ENCODE data around the gene C3orf33.

- TF ChIP-seq CTCF (IDR thresholded peaks at IDR 0.05) (no peak), POLR2A (IDR thresholded peaks at IDR 0.05) (no peak), POLR2AphosphoS5 (IDR thresholded peaks at IDR 0.05) (no peak), EP300 (IDR thresholded peaks at IDR 0.05; ENCODE audit: low read depth) (no peak)
Observed at GRCh38 chr3:155790272-155790925, 15.7 kb downstream of the C3orf33 start.
